ENCODE data around the gene SATL1. TPM values are rescaled to one million over a fixed set of nuclear protein-coding genes. Genes with fewer than 3 reads are reported as not detected.
"Not testable (repeated sequence)": the region's sequence is repeated elsewhere in the genome, so short reads cannot be mapped to it uniquely, and the experiment has no call there.

The SATL1 gene, protein sequence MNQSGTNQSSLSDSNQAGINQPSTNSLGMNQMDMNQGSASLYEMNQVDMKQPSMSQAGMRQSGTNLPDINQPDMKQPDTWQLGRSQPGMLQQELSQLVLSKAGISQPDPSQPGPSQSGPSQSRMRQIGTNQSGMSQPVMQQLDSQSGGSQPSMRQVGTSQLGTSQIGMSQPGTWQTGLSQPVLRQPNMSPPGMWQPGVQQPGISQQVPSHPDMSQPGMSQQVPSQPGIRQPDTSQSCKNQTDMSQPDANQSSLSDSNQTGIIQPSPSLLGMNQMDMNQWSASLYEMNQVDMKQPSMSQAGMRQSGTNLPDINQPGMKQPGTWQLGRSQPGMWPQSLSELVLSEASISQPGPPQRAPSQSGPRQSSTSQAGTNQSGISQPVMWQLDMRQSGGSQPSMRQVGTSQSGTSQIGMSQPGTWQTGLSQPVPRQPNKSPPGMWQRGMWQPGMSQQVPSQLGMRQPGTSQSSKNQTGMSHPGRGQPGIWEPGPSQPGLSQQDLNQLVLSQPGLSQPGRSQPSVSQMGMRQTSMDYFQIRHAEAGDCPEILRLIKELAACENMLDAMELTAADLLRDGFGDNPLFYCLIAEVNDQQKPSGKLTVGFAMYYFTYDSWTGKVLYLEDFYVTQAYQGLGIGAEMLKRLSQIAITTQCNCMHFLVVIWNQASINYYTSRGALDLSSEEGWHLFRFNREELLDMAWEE
- not detected in 2 replicates for total RNA-seq

DNA sequence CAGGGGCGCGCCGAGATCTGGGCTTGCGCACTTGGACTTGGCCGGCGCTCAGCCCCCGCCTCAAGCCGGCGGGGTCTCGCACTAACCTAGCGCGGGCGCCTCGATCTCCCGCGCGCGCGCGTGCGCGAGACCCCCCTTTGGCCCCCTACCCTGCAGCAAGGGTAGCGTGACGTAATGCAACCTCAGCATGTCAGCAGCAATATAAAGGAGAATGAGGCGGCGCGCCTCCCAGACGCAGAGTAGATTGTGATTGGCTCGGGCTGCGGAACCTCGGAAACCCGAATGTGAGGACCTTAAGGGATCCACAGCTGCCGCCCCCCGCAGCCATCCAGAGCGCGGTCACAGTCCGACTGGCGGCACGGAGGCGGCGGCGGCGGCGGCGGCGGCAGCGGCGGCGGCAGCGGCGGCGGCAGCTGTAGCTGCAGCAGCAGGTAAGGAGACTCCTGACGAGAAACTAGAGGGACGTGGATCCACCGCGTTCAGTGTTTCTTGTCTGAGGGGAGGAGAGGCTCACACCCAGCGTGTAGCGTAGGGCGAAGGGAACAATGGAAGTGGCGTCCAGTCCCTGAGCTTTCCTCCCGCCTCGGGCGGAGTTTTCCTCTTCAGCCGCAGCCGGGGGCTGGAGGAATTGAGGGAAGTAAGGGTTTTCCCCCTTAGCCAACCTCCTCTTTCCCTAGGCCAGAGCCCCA is at the start of gene SATL1, which contains the start of gene ZNF711:
TSS of gene SATL1 (minus strand) at position 19 of the 689 bp plus-strand sequence. CDS start 134,811 bp downstream, outside the sequence.
TSS of gene ZNF711 (plus strand) at position 231 of the 689 bp plus-strand sequence. CDS start 3,582 bp downstream, outside the sequence.
- intact Hi-C loops (cut with micrococcal nuclease): no loop called here

DNA sequence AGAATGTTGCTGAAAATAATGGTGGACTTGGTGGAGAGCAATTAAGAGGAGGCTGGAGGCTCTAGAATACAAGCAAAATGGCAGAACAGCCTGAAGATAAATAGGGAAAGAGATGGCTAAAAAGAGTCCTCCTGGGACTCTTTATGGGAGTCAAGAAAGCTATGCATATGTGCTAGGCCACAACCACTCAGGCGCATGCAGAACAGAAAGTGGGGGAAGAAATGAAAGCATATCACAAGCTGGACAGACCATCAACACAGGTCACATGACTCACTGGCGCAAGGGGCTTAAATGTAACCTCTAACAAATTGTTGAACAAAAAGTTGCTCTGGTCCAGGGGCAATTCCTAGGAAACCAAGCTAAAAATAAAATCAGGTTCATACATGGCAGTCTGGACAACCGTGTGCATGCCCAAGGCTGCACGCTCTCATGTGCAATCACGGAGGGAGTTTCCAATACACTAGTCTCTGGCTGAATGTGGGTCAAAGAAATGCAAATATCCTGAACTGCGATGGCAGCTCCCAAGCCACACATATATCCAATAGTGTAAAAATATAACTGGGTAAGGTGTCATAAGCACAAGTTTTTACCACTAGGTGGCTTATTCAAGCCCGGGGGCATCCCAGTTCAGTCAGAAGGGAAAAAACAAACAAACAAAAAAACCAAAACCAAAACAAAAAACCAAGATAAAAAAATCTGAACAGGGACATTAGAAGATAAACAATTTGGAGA is 45.6 kb upstream of the SATL1 start:
- intact Hi-C loops (cut with micrococcal nuclease): no loop called here

DNA sequence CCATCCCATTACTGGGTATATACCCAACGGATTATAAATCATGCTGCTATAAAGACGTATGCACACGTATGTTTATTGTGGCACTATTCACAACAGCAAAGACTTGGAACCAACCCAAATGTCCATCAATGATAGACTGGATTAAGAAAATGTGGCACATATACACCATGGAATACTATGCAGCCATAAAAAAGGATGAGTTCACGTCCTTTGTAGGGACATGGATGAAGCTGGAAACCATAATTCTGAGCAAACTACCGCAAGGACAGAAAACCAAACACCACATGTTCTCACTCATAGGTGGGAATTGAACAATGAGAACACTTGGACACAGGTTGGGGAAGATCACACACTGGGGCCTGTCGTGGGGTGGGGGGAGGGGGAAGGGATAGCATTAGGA is 41.7 kb upstream of the SATL1 start:
- intact Hi-C loops (cut with micrococcal nuclease): not testable (repeated sequence)

DNA sequence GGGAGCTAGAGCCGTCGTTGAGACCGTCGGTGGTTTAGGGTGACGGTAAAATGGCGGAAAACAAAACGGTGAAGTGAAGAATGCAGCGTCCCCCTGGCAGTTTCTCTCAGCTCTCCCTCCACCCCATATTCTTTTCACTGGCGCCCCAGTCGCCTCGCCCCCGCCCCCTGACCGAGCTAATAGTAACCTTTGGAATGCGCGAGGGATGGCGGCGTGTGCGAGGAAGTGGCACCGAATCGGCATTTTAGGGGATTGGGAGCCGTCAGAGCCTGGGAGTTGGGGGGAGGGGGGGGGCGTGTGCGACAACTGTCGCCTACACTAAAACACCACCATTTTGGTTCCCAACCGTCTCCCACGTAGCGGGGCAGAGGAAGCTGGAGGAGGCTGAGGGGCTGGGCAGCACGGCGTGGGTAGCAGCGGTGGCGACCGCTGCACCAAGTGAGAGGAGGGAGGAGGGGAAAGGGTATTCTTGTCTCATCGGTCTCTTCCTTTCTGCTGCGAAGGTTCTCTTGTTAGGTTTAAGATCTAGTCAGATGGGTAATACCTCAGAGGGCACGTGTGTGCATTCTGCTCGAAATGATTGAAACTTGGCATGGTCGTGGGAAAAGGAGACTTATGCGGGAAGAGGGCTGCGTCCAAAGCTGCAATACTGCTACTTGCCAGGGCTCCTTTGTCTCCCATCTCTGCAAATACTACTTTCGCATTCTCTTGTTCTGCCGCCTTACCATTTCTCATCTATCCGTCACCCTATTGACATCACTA is 1.1 kb upstream of the SATL1 start:
- intact Hi-C loops (cut with micrococcal nuclease): no loop called here

DNA sequence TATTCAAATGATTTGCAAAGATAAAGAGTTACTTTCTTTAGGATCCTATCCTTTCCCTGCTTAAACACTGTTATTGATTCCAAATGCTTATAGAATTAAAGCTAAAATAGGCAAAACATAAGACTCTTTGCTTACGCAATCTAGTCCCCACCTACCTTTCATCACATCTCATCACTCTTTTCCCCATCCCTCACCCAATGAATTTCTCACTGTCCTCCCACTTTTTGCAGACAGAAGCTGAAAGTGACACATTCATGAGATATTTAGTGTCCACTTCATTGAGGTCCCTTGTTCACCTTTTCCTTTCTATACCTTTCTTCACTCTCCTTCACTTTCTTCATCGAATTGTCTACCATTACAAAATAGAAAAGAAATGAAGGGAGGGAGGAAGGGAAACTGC is 424 bp downstream of the SATL1 start:
- intact Hi-C loops (cut with micrococcal nuclease): no loop called here

DNA sequence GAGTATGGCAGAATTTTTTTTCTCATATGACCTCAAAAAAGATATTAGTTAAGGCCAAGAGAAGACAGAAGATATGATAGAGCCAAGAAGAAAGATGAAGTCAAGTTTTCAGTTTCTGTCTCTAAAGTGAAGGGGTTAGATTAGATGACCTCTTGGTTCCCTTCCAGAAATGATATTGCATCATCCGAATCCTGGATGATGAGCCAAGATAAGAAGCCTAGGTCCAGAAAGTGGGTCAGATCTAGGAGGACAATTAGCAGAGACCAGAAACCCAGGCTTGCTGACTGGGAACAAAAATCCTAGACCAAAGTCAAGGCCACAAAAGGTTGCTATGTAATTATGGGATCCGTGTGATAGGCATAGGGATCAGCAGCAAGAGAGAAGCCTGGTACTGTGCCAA is 20.2 kb downstream of the SATL1 start:
- intact Hi-C loops (cut with micrococcal nuclease): no loop called here

DNA sequence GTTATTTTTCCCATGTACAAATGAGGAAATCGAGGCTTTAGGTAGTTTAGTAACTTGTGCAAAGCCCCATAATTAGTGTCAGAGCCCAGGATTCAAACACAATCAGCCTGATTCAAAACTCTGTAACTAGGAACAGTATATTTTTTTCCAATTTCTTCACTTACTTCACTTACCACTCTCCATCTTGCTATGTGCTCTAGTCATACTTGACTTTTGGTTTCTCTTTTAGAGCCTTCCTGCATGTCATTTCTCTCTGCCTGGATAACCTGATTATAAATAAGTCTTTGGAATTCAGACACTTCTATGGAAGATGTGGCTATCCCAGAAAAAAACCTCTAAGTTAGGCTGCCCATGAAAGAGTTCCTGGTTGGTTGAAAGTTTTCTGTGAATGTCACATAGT is 22.2 kb downstream of the SATL1 start:
- intact Hi-C loops (cut with micrococcal nuclease): no loop called here

DNA sequence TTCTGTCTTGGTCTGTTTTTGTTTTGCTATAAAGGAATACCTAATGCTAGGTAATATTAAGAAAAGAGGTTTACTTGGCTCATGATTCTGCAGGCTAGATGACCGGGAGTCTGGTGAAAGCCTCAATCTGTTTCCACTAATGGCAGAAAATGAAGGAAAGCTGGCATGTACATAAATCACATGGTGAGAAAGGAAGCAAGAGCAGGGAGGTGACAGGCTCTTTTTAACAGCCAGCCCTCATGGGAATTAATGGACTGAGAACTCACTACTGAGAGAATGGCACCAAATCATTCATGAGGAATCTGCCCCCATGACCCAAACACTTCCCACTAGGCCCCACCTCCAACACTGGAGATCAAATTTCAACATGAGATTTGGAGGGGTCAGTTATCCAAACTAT is 27.6 kb downstream of the SATL1 start:
- intact Hi-C loops (cut with micrococcal nuclease): no loop called here

DNA sequence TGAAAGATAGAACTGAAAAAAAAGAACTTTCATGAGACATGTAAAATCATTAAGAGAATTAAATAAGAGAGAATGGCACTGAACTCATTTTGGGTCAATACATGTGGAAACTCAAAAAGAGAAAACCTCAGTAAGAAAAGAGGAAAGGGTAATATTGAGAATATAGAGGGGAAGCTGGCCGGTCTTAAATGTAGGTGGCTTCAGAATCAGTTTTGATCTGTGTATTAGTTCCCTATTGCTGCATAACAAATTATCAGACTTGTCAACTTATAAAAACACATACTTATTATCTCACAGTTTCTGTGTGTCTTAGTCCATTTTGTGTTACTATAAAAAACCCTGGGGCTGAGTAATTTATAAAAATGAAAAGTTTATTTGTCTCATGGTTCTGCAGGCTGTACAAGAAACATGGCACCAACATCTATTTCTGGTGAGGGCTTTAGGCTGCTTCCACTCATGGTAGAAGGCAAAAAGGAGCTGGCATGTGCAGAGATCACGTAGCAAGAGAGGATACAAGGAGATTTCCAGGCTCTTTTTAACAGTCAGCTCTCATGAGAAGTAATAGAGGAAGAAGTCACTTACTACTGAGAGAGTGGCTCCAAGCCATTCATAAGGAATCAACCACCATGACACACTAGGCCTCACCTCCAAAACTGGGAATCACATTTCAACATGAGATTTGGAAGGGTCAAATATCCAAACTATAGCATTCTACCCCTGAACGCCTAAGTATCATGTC is 29.6 kb downstream of the SATL1 start:
- intact Hi-C loops (cut with micrococcal nuclease): no loop called here

DNA sequence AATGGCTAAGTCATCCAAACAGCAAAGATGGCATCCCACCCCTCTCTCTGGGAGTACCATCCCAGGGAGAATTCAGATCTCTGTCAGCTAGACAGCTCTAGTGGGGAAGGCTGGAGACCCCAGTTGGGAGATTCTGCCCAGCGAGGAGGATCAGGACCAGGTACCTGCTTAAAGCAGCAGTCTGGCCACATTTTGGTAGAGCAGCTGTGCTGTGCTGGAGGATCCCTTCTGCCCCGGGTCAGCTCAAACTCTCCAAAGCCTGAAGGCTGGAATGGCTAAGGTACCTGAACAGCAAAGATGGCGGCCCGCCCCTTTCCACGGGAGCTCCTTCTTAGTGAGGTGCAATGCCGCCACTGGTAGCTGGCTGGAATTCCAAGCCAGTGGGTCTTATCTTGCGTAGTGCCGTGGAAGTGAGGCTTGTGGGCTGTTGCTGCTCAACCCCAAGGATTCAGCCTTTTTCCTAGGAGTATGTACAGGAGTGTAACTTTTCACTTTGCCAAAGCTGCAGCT is 40.1 kb downstream of the SATL1 start:
- intact Hi-C loops (cut with micrococcal nuclease): no loop called here

DNA sequence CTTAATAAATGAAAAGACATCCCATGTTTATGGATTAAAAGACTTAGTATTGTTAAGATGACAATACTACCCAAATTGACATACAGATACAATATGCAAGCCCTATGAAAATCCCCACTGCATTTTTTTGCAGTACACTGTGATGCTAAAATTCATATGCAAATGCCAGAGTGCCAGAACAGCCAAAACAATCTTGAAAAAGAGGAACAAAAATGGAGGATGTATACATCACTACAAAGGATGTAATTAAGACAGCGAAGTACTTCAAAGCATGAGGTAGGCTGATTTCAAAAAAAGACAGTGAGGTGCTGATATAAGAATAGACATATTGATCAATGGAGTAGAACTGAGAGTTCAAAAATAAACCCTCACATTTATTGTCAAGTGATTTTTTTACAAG is 47.3 kb downstream of the SATL1 start:
- intact Hi-C loops (cut with micrococcal nuclease): no loop called here

DNA sequence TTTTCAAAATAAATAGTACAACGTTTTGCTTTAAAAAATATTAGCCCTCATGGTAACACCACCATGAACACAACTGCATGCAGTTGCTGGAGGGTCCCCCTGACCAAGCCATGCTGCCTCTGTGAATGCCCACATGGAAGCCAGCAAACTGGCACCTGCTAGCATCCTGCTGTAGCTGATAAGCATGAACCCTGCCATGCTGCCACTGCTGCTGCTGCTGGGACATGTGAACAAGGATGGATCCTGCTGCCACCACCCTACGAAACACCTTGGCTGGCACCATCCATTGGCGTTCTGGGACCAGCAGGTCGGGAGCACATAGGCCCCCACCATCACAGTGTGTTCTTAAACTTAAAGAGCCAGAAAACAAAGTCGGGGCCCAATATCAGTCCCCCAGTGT is 83.9 kb downstream of the SATL1 start:
- intact Hi-C loops (cut with micrococcal nuclease): no loop called here

DNA sequence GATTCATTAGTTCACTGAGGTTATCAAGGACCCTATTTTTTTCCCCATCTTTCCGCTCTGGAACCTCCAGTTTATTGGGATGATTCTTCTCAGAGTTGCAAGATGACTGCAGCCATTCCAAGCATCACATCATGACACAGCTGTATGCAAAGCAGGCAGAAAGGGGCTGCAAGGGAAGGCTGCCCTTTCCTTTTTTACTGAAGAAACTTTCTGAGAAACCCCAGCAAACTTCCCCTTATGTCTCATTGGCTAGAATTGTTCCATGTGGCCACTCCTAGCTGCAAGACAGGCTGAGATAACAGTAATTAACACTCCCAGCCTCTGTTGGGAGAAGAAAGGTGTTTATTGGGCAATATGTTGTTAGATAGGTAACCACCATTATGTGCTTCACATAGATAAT is 102.6 kb downstream of the SATL1 start:
- intact Hi-C loops (cut with micrococcal nuclease): no loop called here

DNA sequence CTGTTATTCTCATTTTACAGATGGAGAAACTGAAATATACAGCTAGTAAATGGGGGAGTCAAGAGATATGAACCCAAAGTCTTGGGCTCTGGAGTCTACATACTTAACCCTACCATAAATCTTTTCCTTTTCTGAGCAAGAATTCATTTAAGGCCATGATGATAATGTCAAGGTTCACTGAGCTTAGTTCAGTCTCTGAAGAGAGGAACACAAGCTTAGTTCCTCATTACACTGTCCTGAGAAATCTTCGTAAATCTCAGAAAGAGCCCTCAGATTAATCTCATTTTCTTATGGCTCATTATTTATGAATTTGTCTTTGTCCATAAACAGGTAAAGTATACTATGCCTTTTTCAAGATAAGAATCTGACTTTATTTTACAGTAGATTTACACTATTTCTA is 104.2 kb downstream of the SATL1 start:
- intact Hi-C loops (cut with micrococcal nuclease): no loop called here

DNA sequence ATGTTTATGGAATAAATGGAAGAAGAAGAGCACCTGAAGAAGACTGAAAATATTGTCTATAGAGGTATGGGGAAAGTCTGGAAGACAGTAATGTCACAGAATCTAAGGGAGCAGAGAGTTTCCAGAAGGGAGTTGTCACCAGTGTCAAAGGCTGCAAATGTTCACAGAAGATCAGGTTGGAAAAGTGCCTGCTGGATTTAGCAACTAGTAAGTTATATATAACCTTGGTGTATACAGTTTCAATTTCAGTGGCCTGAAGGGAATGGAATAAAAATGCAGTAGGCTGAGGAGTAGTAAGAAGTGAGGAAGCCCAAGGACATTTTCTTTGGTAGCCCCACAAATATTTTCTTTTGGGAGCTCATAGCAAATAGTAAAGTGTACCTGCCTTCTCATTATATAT is 107.2 kb downstream of the SATL1 start:
- intact Hi-C loops (cut with micrococcal nuclease): no loop called here

DNA sequence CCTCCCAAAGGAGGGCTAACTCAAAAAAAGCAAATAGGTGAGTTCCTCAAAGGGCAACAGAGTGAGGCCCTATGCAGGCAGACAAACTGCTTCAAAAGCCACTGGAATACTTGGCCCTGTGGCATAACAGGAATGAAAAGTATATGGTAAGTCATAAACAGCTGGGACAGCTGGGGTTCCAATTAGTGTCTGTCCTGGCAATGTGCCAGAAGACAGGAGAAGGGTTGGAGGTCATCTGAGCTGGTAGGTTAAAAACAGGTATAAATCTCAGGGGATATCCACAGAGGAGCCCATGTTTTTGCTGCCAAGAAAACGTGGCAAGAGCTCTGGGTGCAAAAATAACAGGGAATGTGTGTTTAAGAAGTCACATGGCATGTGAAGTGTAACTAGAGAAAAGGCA is 128.3 kb downstream of the SATL1 start:
- intact Hi-C loops (cut with micrococcal nuclease): no loop called here

DNA sequence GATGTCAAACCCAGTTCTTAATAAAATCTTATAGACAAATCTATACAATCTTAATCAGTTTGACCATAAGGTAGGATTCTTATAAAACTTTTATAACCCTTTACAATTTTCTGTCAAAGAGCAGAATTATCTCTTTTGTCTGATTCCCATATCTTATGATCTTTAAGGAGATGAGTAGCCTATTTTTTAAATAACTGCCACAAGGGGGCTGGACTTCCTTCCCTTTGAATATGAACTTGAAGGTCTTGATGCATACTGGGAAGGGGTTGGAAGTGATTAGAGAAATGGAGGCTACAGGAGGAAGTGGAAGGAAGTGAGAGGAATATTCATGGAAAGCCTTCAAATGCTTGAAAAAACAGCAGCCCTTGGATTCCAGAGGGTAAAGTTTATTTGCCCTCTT is 128.8 kb downstream of the SATL1 start:
- intact Hi-C loops (cut with micrococcal nuclease): no loop called here

DNA sequence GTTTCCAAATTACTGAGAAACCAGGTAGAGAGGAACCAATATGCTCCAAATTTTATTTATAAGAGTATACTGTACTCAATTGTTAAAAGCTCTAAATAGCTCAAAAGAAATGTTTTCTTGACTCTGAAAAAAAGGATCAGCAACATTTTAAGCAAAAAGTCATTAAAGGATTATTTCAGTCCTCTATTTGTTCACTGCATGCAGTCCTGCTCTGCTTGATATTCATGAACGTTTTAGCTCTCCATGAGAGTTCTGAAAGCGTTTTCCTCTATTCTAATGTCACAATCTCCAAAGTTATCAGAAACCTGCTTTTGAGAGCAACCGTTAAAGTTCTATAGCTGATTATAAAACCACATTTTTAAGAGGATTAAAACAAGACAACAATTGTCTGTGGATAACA is 129.4 kb downstream of the SATL1 start:
- intact Hi-C loops (cut with micrococcal nuclease): no loop called here

DNA sequence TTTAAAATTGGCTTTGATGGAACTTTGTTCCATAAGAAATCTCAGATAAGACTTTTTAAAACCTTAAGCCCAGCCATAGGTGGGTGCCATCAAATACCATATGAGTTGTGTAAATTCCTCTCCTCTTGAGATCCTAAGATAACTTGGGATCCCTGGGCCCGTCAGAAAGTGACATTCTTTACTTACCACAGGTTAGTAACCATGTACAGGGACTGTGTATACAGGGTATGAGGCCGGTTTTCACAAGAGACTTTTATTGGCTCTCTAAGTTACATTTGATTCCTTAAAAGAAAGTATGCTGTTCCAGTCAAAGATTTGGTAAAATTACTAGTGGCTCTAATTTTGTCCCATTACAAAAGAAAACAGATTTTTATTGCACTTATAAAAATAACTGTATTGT is 129.8 kb downstream of the SATL1 start:
- intact Hi-C loops (cut with micrococcal nuclease): no loop called here

DNA sequence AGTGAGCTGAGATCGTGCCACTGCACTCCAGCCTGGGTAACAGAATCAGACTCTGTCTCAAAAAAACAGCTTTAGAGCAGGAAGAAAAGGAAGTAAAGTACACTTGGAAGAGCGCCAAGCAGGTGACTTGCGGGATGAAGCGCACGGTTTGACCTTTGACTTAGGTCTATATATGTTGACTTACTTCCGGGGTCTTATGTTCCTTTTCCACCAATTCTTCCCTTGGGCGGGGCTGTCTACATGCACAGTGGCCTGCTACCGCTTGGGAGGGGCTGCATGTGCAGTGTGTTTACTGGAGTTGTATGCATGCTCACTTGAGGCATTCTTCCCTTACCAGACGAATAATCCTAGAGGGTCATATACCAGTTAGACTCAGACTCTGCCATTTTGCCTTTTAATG is 131.3 kb downstream of the SATL1 start:
- intact Hi-C loops (cut with micrococcal nuclease): no loop called here

All from T-helper 2 cell treated with Interferon-gamma antibody and Interleukin-4, amounts not matched to agents 100 ng/mL and 5 ng/mL, for 36 hours (primary cell).